HL-60 (cell line): ENCODE measurements around the gene CFAP90.

Source experiments
- GABPA ChIP-seq: IDR thresholded peaks from 2 replicates; pipeline ENCODE4 v1.6.1; 2012; ENCODE audit warnings: low read depth
- POLR2AphosphoS5 ChIP-seq: IDR thresholded peaks from 2 replicates; pipeline ENCODE4 v1.6.1; 2012; ENCODE audit warnings: low read depth
- TF ChIP-seq, protein P1 (sequence below): IDR thresholded peaks from one replicate; pipeline ENCODE4 v1.5.1; 2011; ENCODE audit warnings: low read length, control low read depth, inconsistent platforms; ENCODE audit not compliant: insufficient read depth
- TF ChIP-seq, protein P2 (sequence below): IDR thresholded peaks from 2 replicates; pipeline ENCODE4 v1.6.1; 2012; ENCODE audit warnings: low read depth; ENCODE audit not compliant: insufficient replicate concordance

DNA sequence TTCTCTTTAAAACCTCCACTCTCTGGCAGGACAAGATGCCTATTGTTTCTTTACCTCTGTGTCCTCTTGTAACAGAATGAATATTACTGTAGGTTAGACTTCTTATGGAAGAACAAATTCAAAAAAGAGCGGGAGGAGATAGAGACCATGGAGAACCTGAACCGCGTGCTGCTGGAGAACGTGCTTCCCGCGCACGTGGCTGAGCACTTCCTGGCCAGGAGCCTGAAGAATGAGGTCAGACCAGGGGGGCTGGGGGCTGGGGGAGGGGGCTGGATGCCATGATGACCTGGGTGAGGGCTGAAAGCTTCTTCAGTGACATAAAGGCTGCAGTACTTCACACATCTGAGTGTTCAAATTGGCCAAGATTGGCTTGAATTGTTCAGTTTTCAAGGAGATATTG lies 61.4 kb downstream of the CFAP90 start:
- TF ChIP-seq, protein P1, sequence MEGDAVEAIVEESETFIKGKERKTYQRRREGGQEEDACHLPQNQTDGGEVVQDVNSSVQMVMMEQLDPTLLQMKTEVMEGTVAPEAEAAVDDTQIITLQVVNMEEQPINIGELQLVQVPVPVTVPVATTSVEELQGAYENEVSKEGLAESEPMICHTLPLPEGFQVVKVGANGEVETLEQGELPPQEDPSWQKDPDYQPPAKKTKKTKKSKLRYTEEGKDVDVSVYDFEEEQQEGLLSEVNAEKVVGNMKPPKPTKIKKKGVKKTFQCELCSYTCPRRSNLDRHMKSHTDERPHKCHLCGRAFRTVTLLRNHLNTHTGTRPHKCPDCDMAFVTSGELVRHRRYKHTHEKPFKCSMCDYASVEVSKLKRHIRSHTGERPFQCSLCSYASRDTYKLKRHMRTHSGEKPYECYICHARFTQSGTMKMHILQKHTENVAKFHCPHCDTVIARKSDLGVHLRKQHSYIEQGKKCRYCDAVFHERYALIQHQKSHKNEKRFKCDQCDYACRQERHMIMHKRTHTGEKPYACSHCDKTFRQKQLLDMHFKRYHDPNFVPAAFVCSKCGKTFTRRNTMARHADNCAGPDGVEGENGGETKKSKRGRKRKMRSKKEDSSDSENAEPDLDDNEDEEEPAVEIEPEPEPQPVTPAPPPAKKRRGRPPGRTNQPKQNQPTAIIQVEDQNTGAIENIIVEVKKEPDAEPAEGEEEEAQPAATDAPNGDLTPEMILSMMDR = no peak
- TF ChIP-seq, protein P2, sequence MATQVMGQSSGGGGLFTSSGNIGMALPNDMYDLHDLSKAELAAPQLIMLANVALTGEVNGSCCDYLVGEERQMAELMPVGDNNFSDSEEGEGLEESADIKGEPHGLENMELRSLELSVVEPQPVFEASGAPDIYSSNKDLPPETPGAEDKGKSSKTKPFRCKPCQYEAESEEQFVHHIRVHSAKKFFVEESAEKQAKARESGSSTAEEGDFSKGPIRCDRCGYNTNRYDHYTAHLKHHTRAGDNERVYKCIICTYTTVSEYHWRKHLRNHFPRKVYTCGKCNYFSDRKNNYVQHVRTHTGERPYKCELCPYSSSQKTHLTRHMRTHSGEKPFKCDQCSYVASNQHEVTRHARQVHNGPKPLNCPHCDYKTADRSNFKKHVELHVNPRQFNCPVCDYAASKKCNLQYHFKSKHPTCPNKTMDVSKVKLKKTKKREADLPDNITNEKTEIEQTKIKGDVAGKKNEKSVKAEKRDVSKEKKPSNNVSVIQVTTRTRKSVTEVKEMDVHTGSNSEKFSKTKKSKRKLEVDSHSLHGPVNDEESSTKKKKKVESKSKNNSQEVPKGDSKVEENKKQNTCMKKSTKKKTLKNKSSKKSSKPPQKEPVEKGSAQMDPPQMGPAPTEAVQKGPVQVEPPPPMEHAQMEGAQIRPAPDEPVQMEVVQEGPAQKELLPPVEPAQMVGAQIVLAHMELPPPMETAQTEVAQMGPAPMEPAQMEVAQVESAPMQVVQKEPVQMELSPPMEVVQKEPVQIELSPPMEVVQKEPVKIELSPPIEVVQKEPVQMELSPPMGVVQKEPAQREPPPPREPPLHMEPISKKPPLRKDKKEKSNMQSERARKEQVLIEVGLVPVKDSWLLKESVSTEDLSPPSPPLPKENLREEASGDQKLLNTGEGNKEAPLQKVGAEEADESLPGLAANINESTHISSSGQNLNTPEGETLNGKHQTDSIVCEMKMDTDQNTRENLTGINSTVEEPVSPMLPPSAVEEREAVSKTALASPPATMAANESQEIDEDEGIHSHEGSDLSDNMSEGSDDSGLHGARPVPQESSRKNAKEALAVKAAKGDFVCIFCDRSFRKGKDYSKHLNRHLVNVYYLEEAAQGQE = no peak
- TF ChIP-seq POLR2AphosphoS5 (no peak), GABPA (no peak)
